Left lung (tissue), 10 donors: ENCODE data around the gene LRRC2. TPM values are rescaled to one million over a fixed set of nuclear protein-coding genes. Genes with fewer than 3 reads are reported as not detected.
"Not testable (repeated sequence)": the region's sequence is repeated elsewhere in the genome, so short reads cannot be mapped to it uniquely, and the experiment has no call there.

ENCODE experiments used
- ATAC-seq: fragments of 200-7000 bp; cut with Tn5 transposase; one replicate; pipeline ENCODE4 v1.9.1; 2020; ENCODE audit warnings: moderate library complexity
- DNase-seq, 4 donors: peaks; one replicate each; pipeline ENCODE4 v3.0.0-alpha.2; 2013 to 2020
- H3K27ac ChIP-seq, 2 donors: fragments of 200-600 bp; sonication (generic) in 1 of 2; one replicate each; pipeline versions ENCODE4 v1.5.0 to v1.8.0; 2020 to 2021
- H3K27me3 ChIP-seq, 2 donors: fragments of 200-600 bp; sonication (generic) in 1 of 2; one replicate each; pipeline versions ENCODE4 v1.5.0 to v1.8.0; 2020 to 2021
- H3K36me3 ChIP-seq, 2 donors: fragments of 200-600 bp; sonication (generic) in 1 of 2; one replicate each; pipeline versions ENCODE4 v1.5.0 to v1.8.0; 2020 to 2021
- H3K4me1 ChIP-seq, 2 donors: fragments of 200-600 bp; one replicate each; pipeline ENCODE4 v1.8.0; 2021
- H3K4me3 ChIP-seq, 2 donors: fragments of 200-600 bp; sonication (generic) in 1 of 2; one replicate each; pipeline versions ENCODE4 v1.5.0 to v1.8.0; 2020 to 2021; ENCODE audit warnings: mild to moderate bottlenecking in 1 of 2
- H3K9me3 ChIP-seq, 2 donors: fragments of 200-600 bp; sonication (generic) in 1 of 2; one replicate each; pipeline versions ENCODE4 v1.5.0 to v1.8.0; 2020 to 2021
- intact Hi-C, 2 donors: fragments of 100-400 bp; cut with DNase I; formaldehyde crosslinking; loops; one replicate each; pipeline versions ENCODE4 v1.11.2 to v1.14.2; 2022
- polyA plus RNA-seq, 6 donors: library from polyadenylated mRNA; unstranded; fragments of 120-200 nt; gene quantifications; one replicate each; pipeline ENCODE4 v1.2.1, GENCODE V29; 2013; ENCODE audit not compliant: insufficient read length in 6 of 6
- total RNA-seq, 2 donors: library from RNA; stranded (reverse); fragmentation: NEBNext Ultra II Directional; extraction: Animal tissue kit (Norgen Biotek cat#: 25700); gene quantifications; one replicate each; pipeline ENCODE4 v1.2.1, GENCODE V29; 2021
- TF ChIP-seq, protein P1 (sequence below), 2 donors: fragments of 200-600 bp; sonication (generic) in 1 of 2; IDR thresholded peaks; one replicate each; pipeline versions ENCODE4 v1.5.0 to v1.8.0; 2021; ENCODE audit warnings: antibody characterized with exemption in 2 of 2
- donor health status: DM: no; HTN: yes; CAD: no.
- donor health status: DM: no; HTN: no; CAD: no.

Gene LRRC2
- total and polyA plus RNA-seq, 8 donors: 0.36 to 0.47 (median 0.45) TPM

DNA sequence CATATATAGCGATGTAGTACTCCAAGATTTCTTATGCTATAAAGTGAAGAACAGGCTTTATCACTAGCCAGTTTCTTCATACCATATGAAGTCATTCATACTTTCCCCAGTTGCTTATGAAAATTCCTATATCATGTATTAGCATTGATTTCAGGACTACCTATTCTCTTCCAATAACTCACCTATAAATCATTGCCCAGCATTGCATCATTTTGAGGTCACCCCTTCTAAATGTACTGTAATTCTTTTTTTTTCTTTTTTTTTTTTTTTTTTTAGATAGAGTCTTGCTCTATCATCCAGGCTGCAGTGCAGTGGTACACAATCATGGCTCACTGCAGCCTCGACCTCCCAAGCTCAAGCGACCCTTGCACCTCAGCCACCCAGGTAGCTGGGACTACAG is 41.3 kb downstream of the LRRC2 start:
- no peak overlapping the region for H3K27ac ChIP-seq
- no peaks in the 10 kb centered on the region for H3K36me3 ChIP-seq
- ATAC-seq: no peak
- no peaks in the 10 kb centered on the region for H3K4me1 ChIP-seq
- no peak overlapping the region for H3K4me3 ChIP-seq
- DNase-seq: no peak
- H3K27me3 ChIP-seq: no peaks in the 10 kb centered on the region
- intact Hi-C loops: no loop called here
- H3K9me3 ChIP-seq: no peaks in the 10 kb centered on the region
- TF ChIP-seq, protein P1, sequence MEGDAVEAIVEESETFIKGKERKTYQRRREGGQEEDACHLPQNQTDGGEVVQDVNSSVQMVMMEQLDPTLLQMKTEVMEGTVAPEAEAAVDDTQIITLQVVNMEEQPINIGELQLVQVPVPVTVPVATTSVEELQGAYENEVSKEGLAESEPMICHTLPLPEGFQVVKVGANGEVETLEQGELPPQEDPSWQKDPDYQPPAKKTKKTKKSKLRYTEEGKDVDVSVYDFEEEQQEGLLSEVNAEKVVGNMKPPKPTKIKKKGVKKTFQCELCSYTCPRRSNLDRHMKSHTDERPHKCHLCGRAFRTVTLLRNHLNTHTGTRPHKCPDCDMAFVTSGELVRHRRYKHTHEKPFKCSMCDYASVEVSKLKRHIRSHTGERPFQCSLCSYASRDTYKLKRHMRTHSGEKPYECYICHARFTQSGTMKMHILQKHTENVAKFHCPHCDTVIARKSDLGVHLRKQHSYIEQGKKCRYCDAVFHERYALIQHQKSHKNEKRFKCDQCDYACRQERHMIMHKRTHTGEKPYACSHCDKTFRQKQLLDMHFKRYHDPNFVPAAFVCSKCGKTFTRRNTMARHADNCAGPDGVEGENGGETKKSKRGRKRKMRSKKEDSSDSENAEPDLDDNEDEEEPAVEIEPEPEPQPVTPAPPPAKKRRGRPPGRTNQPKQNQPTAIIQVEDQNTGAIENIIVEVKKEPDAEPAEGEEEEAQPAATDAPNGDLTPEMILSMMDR (IDR thresholded peaks at IDR 0.05): no peak

GRCh38 chr3:46524008-46524407 is 42.1 kb downstream of the LRRC2 start:
- H3K9me3 ChIP-seq: no peaks in the 10 kb centered on the region
- intact Hi-C loops: no loop called here
- no peaks in the 10 kb centered on the region for H3K27me3 ChIP-seq
- H3K4me1 ChIP-seq: no peaks in the 10 kb centered on the region
- ATAC-seq (no peak), DNase-seq (no peak)
- H3K36me3 ChIP-seq: no peaks in the 10 kb centered on the region
- H3K4me3 ChIP-seq: no peak overlapping the region
- H3K27ac ChIP-seq: no peak overlapping the region
- TF ChIP-seq, protein P1 (IDR thresholded peaks at IDR 0.05): no peak

GRCh38 chr3:46523556-46523955 is 42.5 kb downstream of the LRRC2 start:
- TF ChIP-seq, protein P1 (IDR thresholded peaks at IDR 0.05): no peak
- Histone ChIP-seq H3K27me3 (no peaks in the 10 kb centered on the region), H3K27ac (no peak overlapping the region), H3K4me1 (no peaks in the 10 kb centered on the region), H3K36me3 (no peaks in the 10 kb centered on the region), H3K9me3 (no peaks in the 10 kb centered on the region), H3K4me3 (no peak overlapping the region)
- DNase-seq (no peak), ATAC-seq (no peak)
- intact Hi-C loops: no loop called here

DNA sequence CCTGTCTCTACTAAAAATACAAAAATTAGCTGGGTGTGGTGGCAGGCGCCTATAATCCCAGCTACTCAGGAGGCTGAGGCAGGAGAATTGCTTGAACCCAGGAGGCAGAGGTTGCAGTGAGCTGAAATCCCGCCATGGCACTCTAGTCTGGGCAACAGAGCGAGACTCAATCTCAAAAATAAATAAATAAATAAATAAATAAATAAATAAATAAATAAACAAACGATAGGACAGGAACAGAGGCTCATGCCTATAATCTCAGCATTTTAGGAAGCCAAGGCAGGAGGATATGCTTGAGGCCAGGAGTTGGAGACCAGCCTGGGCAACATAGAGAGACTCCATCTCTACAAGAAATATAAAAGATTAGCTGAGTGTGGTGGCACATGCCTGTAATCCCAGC is 43.9 kb downstream of the LRRC2 start:
- H3K4me1 ChIP-seq, H3K4me3 ChIP-seq, DNase-seq, ATAC-seq, H3K27me3 ChIP-seq, H3K27ac ChIP-seq, H3K9me3 ChIP-seq, intact Hi-C loops, H3K36me3 ChIP-seq: not testable (repeated sequence)

- intact Hi-C loops: no loop called here
- no peak overlapping the region for H3K27ac ChIP-seq
- no peaks in the 10 kb centered on the region for H3K36me3 ChIP-seq
- H3K27me3 ChIP-seq: no peaks in the 10 kb centered on the region
- no peak for ATAC-seq
- no peak for DNase-seq
- H3K4me1 ChIP-seq: no peaks in the 10 kb centered on the region
- H3K9me3 ChIP-seq: no peaks in the 10 kb centered on the region
- TF ChIP-seq, protein P1 (IDR thresholded peaks at IDR 0.05): no peak
- H3K4me3 ChIP-seq: no peak overlapping the region
Observed at GRCh38 chr3:46521096-46521495, 45.0 kb downstream of the LRRC2 start.

- TF ChIP-seq, protein P1 (IDR thresholded peaks at IDR 0.05): no peak
- Histone ChIP-seq H3K4me1 (no peaks in the 10 kb centered on the region), H3K36me3 (no peaks in the 10 kb centered on the region), H3K27me3 (no peaks in the 10 kb centered on the region), H3K4me3 (no peak overlapping the region), H3K9me3 (no peaks in the 10 kb centered on the region), H3K27ac (no peak overlapping the region)
- intact Hi-C loops: no loop called here
- DNase-seq (no peak), ATAC-seq (no peak)
Observed at GRCh38 chr3:46520531-46520930, 45.6 kb downstream of the LRRC2 start.
